Astrocyte (in vitro differentiated cells and primary cell): Measurements from ENCODE around the gene ZNF845. TPM values are rescaled to one million over a fixed set of nuclear protein-coding genes. Genes with fewer than 3 reads are reported as not detected.

Experiments used
- DNase-seq: peaks from one replicate; pipeline ENCODE4 v3.0.0-alpha.2; 2010; ENCODE audit warnings: low read depth
- FAIRE-seq: peaks from 2 replicates; lab custom pipeline; 2011; peaks lifted over from hg19 to GRCh38; lab: Jason Lieb, UNC
- H2AFZ ChIP-seq: 2 replicates; pipeline ENCODE4 v1.6.0; 2012; ENCODE audit warnings: low read depth, low read length, inconsistent platforms
- H3K27ac ChIP-seq: 2 replicates; pipeline ENCODE4 v1.5.1; 2011; ENCODE audit warnings: low read depth, low read length, inconsistent platforms
- H3K27me3 ChIP-seq: 2 replicates; pipeline ENCODE4 v1.6.0; 2011; ENCODE audit warnings: low read length, inconsistent platforms; ENCODE audit not compliant: insufficient read depth
- H3K36me3 ChIP-seq: 2 replicates; pipeline ENCODE4 v1.5.1; 2011; ENCODE audit warnings: low read length, inconsistent platforms; ENCODE audit not compliant: insufficient read depth
- H3K4me1 ChIP-seq: 2 replicates; pipeline ENCODE4 v1.5.1; 2011; ENCODE audit warnings: low read length, inconsistent platforms; ENCODE audit not compliant: insufficient read depth
- H3K4me2 ChIP-seq: 2 replicates; pipeline ENCODE4 v1.6.0; 2012; ENCODE audit warnings: low read length, inconsistent platforms
- H3K4me3 ChIP-seq: 2 replicates; pipeline ENCODE4 v1.5.1; 2011; ENCODE audit warnings: low read depth, mild to moderate bottlenecking, low read length, inconsistent platforms; ENCODE audit not compliant: insufficient read depth
- H3K79me2 ChIP-seq: 2 replicates; pipeline ENCODE4 v1.6.0; 2012; ENCODE audit warnings: mild to moderate bottlenecking, low read length, inconsistent platforms; ENCODE audit not compliant: insufficient read depth
- H3K9ac ChIP-seq: 2 replicates; pipeline ENCODE4 v1.6.0; 2012; ENCODE audit warnings: mild to moderate bottlenecking, low read length, inconsistent platforms
- H3K9me3 ChIP-seq: 2 replicates; pipeline ENCODE4 v1.5.1; 2012; ENCODE audit warnings: low read depth, mild to moderate bottlenecking, low read length, inconsistent platforms; ENCODE audit not compliant: insufficient read depth
- H4K20me1 ChIP-seq: 2 replicates; pipeline ENCODE4 v1.6.0; 2012; ENCODE audit warnings: low read length, inconsistent platforms; ENCODE audit not compliant: insufficient read depth
- H3K27ac Mint-ChIP-seq: one replicate; pipeline ENCODE4 v1.8.0; 2021; ENCODE audit warnings: mild to moderate bottlenecking, mixed read lengths; ENCODE audit not compliant: unreplicated experiment
- H3K27me3 Mint-ChIP-seq: one replicate; pipeline ENCODE4 v1.8.0; 2021; ENCODE audit warnings: low read depth, mixed read lengths; ENCODE audit not compliant: unreplicated experiment
- H3K36me3 Mint-ChIP-seq: one replicate; pipeline ENCODE4 v1.8.0; 2021; ENCODE audit warnings: low read depth, mixed read lengths; ENCODE audit not compliant: unreplicated experiment
- H3K4me1 Mint-ChIP-seq: one replicate; pipeline ENCODE4 v1.8.0; 2021; ENCODE audit warnings: low read depth, mixed read lengths; ENCODE audit not compliant: unreplicated experiment
- H3K4me3 Mint-ChIP-seq: one replicate; pipeline ENCODE4 v1.8.0; 2021; ENCODE audit warnings: mild to moderate bottlenecking, moderate library complexity, mixed read lengths; ENCODE audit not compliant: unreplicated experiment
- H3K9me3 Mint-ChIP-seq: one replicate; pipeline ENCODE4 v1.8.0; 2021; ENCODE audit warnings: mild to moderate bottlenecking, mixed read lengths; ENCODE audit not compliant: unreplicated experiment
- CTCF ChIP-seq: IDR thresholded peaks from 2 replicates; pipeline ENCODE4 v1.5.1; 2011; ENCODE audit warnings: low read depth, mild to moderate bottlenecking, inconsistent platforms, low read length, moderate library complexity; ENCODE audit not compliant: insufficient read depth
- EZH2 ChIP-seq: IDR thresholded peaks from 2 replicates; pipeline ENCODE4 v1.6.1; 2012; ENCODE audit warnings: mild to moderate bottlenecking, low read length, inconsistent platforms; ENCODE audit not compliant: insufficient read depth
- total RNA-seq: library from RNA; stranded (reverse); gene quantifications from 2 replicates; pipeline ENCODE4 v1.2.1, GENCODE V29; 2021

Gene ZNF845
- total RNA-seq, 1 donor from 2014 or later = 6.3 TPM

DNA sequence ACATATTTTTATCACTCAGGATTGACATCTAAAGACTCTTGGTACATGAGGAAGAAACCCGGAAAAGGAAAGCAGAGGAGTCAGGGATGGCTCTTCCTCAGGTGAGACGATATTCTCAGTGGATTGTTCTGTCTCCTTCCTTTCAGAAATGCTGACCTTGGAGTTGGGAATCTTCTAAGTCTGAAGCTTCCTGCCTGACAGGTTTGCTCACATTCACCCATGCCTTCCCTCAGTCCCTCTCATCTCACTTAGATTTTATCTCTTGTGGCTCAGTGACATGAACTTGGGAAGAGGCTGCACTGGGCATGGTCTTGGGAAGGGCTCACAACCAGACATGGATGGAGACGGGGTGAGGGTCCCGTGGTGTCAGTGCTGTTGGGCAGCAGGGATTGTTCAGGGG, 38.6 kb downstream of the ZNF845 start:
- H3K9me3 Mint-ChIP-seq = peaks cover 6% of the 10 kb centered on the region
- no peak overlapping the region for H2AFZ ChIP-seq
- no peaks in the 10 kb centered on the region for H3K36me3 ChIP-seq
- FAIRE-seq (no peak), DNase-seq (no peak)
- H3K4me1 Mint-ChIP-seq = no peaks in the 10 kb centered on the region
- H3K27ac Mint-ChIP-seq = no peak overlapping the region
- no peaks in the 10 kb centered on the region for H3K4me1 ChIP-seq
- no peak overlapping the region for H3K27ac ChIP-seq
- peaks cover 34% of the 10 kb centered on the region for H3K36me3 Mint-ChIP-seq
- no peak overlapping the region for H3K4me3 ChIP-seq
- H3K9me3 ChIP-seq = no peaks in the 10 kb centered on the region
- H3K27me3 ChIP-seq = no peaks in the 10 kb centered on the region
- no peak overlapping the region for H3K9ac ChIP-seq
- TF ChIP-seq EZH2 (no peak), CTCF (no peak)
- no peak overlapping the region for H3K4me2 ChIP-seq
- no peaks in the 10 kb centered on the region for H3K79me2 ChIP-seq
- H4K20me1 ChIP-seq = no peaks in the 10 kb centered on the region
- no peak overlapping the region for H3K4me3 Mint-ChIP-seq
- no peaks in the 10 kb centered on the region for H3K27me3 Mint-ChIP-seq

GRCh38 chr19:53374288-53374687, 40.7 kb downstream of the ZNF845 start:
- TF ChIP-seq EZH2 (no peak), CTCF (no peak)
- Mint-ChIP-seq H3K9me3 (peaks cover 16% of the 10 kb centered on the region), H3K27ac (no peak overlapping the region), H3K4me3 (no peak overlapping the region), H3K4me1 (no peaks in the 10 kb centered on the region), H3K36me3 (peaks cover 52% of the 10 kb centered on the region), H3K27me3 (no peaks in the 10 kb centered on the region)
- Histone ChIP-seq H3K79me2 (no peaks in the 10 kb centered on the region), H3K4me2 (no peak overlapping the region), H3K36me3 (no peaks in the 10 kb centered on the region), H3K27ac (no peak overlapping the region), H2AFZ (no peak overlapping the region), H3K27me3 (no peaks in the 10 kb centered on the region), H3K9me3 (no peaks in the 10 kb centered on the region), H4K20me1 (no peaks in the 10 kb centered on the region), H3K4me3 (no peak overlapping the region), H3K4me1 (no peaks in the 10 kb centered on the region), H3K9ac (no peak overlapping the region)
- FAIRE-seq (no peak), DNase-seq (no peak)

GRCh38 chr19:53374743-53375142, 41.2 kb downstream of the ZNF845 start:
- H3K9ac ChIP-seq = no peak overlapping the region
- FAIRE-seq = no peak
- peaks cover 55% of the 10 kb centered on the region for H3K36me3 Mint-ChIP-seq

More at GRCh38 chr19:53374743-53375142, 41.2 kb downstream of the ZNF845 start:
- Histone ChIP-seq H3K4me3 (no peak overlapping the region), H3K4me1 (no peaks in the 10 kb centered on the region), H3K4me2 (no peak overlapping the region), H3K79me2 (no peaks in the 10 kb centered on the region), H3K27me3 (no peaks in the 10 kb centered on the region), H2AFZ (no peak overlapping the region), H3K36me3 (no peaks in the 10 kb centered on the region), H4K20me1 (no peaks in the 10 kb centered on the region), H3K27ac (no peak overlapping the region), H3K9me3 (peaks cover 3% of the 10 kb centered on the region)
- no peaks in the 10 kb centered on the region for H3K4me1 Mint-ChIP-seq
- no peak for DNase-seq
- TF ChIP-seq EZH2 = no peak
- TF ChIP-seq CTCF = no peak
- no peak overlapping the region for H3K4me3 Mint-ChIP-seq
- no peak overlapping the region for H3K27ac Mint-ChIP-seq
- no peaks in the 10 kb centered on the region for H3K27me3 Mint-ChIP-seq
- peaks cover 19% of the 10 kb centered on the region for H3K9me3 Mint-ChIP-seq
